GM18508 (cell line): Measurements from ENCODE around the gene AANAT.
"Not testable (repeated sequence)": the region's sequence is repeated elsewhere in the genome, so short reads cannot be mapped to it uniquely, and the experiment has no call there.

ENCODE experiments used
- ATAC-seq: cut with Tn5 transposase; IDR thresholded peaks from one replicate; pipeline ENCODE4 v1.9.1; 2021; ENCODE audit warnings: moderate number of reproducible peaks; ENCODE audit not compliant: insufficient read depth, unreplicated experiment

Gene AANAT

GRCh38 chr17:76501827-76502307, 34.5 kb downstream of the AANAT start:
- no peak for ATAC-seq

- no peak for ATAC-seq
Measured at GRCh38 chr17:76502341-76503211, 35.2 kb downstream of the AANAT start.

- ATAC-seq: no peak
Measured at GRCh38 chr17:76504117-76504516, 36.7 kb downstream of the AANAT start.

- no peak for ATAC-seq
Measured at GRCh38 chr17:76506408-76507345, 39.3 kb downstream of the AANAT start.

- not testable (repeated sequence) for ATAC-seq
Measured at GRCh38 chr17:76508472-76509063, 41.2 kb downstream of the AANAT start.

GRCh38 chr17:76510831-76511244, 43.4 kb downstream of the AANAT start:
- ATAC-seq: no peak

- no peak for ATAC-seq
Measured at GRCh38 chr17:76511668-76512365, 44.4 kb downstream of the AANAT start.

GRCh38 chr17:76512366-76513305, 45.2 kb downstream of the AANAT start:
- ATAC-seq: no peak

- ATAC-seq: no peak
Measured at GRCh38 chr17:76513306-76513692, 45.9 kb downstream of the AANAT start.

GRCh38 chr17:76514355-76514754, 47.0 kb downstream of the AANAT start:
- not testable (repeated sequence) for ATAC-seq

GRCh38 chr17:76515274-76515949, 48.0 kb downstream of the AANAT start:
- ATAC-seq: no peak

- ATAC-seq: no peak
Measured at GRCh38 chr17:76517638-76518038, 50.2 kb downstream of the AANAT start.

- no peak for ATAC-seq
Measured at GRCh38 chr17:76519048-76519966, 51.9 kb downstream of the AANAT start.
